IMR-90 (cell line): ENCODE measurements around the gene PIEZO1. TPM values are rescaled to one million over a fixed set of nuclear protein-coding genes. Genes with fewer than 3 reads are reported as not detected.

Source experiments
- ATAC-seq: fragments of 200-7000 bp; cut with Tn5 transposase; 2 replicates; pipeline ENCODE4 v1.9.1; 2020; ENCODE audit warnings: low read depth, mild to moderate bottlenecking, moderate library complexity
- BruUV-seq: library from RNA; stranded (reverse); fragments of 400-500 nt; replicated peaks from 2 replicates; lab custom pipeline; 2021; lab: Mats Ljungman, UMichigan
- CTCF ChIA-PET: fragments of 300-600 bp; formaldehyde crosslinking; extraction: SDS; loops from one replicate; lab custom pipeline; 2021; ENCODE audit warnings: antibody characterized with exemption; lab: Yijun Ruan, JAX
- POLR2A ChIA-PET: fragments of 300-600 bp; sonication (Branson Sonifier 250); formaldehyde crosslinking; loops from one replicate; lab custom pipeline; 2022; ENCODE audit warnings: antibody characterized with exemption; ENCODE audit not compliant: unreplicated experiment; lab: Charles Lee
- DNase-seq: peaks from one replicate; pipeline ENCODE4 v3.0.0; 2013
- H2AFZ ChIP-seq: replicated peaks from 2 replicates; pipeline ENCODE3; 2013; ENCODE audit warnings: low read length, mild to moderate bottlenecking; ENCODE audit not compliant: poor library complexity
- H2AK5ac ChIP-seq: 2 replicates; pipeline ENCODE4 v1.6.1; 2013; ENCODE audit warnings: low read depth, low read length, inconsistent platforms
- H2AK9ac ChIP-seq: replicated peaks from 2 replicates; pipeline ENCODE3; 2013; ENCODE audit warnings: mild to moderate bottlenecking, low read depth, low read length, moderate library complexity; ENCODE audit not compliant: poor library complexity
- H2BK120ac ChIP-seq: 2 replicates; pipeline ENCODE4 v1.6.1; 2013; ENCODE audit warnings: low read depth, low read length, inconsistent platforms
- H2BK15ac ChIP-seq: 3 replicates; pipeline ENCODE4 v1.6.1; 2013; ENCODE audit warnings: low read depth, low read length, inconsistent platforms
- H2BK20ac ChIP-seq: 2 replicates; pipeline ENCODE4 v1.6.1; 2013; ENCODE audit warnings: low read depth, mild to moderate bottlenecking, inconsistent platforms, low read length, moderate library complexity
- H2BK5ac ChIP-seq: 2 replicates; pipeline ENCODE4 v1.6.1; 2013; ENCODE audit warnings: mild to moderate bottlenecking, low read depth, low read length, inconsistent platforms; ENCODE audit not compliant: poor library complexity, severe bottlenecking
- H3K14ac ChIP-seq: replicated peaks from 2 replicates; pipeline ENCODE4 v1.6.1; 2013; ENCODE audit warnings: low read depth, low read length, inconsistent platforms
- H3K18ac ChIP-seq: 2 replicates; pipeline ENCODE4 v1.6.1; 2013; ENCODE audit warnings: low read depth, low read length, control low read depth
- H3K23ac ChIP-seq: 2 replicates; pipeline ENCODE4 v1.6.1; 2013; ENCODE audit warnings: low read depth, low read length, inconsistent platforms
- H3K27ac ChIP-seq: 2 replicates; pipeline ENCODE4 v1.5.1; 2013; ENCODE audit warnings: mild to moderate bottlenecking, control low read depth, low read length; ENCODE audit not compliant: insufficient read depth
- H3K27me3 ChIP-seq: 2 replicates; pipeline ENCODE4 v1.6.1; 2013; ENCODE audit warnings: low read length; ENCODE audit not compliant: control insufficient read depth, insufficient read depth
- H3K36me3 ChIP-seq: 2 replicates; pipeline ENCODE4 v1.6.1; 2013; ENCODE audit warnings: low read length, mixed read lengths; ENCODE audit not compliant: control insufficient read depth, insufficient read depth
- H3K4ac ChIP-seq: 2 replicates; pipeline ENCODE4 v1.6.1; 2013; ENCODE audit warnings: low read depth, low read length, inconsistent platforms
- H3K4me1 ChIP-seq: 2 replicates; pipeline ENCODE4 v1.6.1; 2013; ENCODE audit warnings: low read length, mixed read lengths; ENCODE audit not compliant: control insufficient read depth, insufficient read depth
- H3K4me2 ChIP-seq: 2 replicates; pipeline ENCODE4 v1.6.1; 2013; ENCODE audit warnings: low read depth, mild to moderate bottlenecking, control low read depth, low read length, moderate library complexity
- H3K4me3 ChIP-seq: 2 replicates; pipeline ENCODE4 v1.5.1; 2013; ENCODE audit warnings: low read depth, mild to moderate bottlenecking, control low read depth, low read length, moderate library complexity; ENCODE audit not compliant: insufficient read depth
- H3K56ac ChIP-seq: 2 replicates; pipeline ENCODE4 v1.6.1; 2013; ENCODE audit warnings: low read length, inconsistent platforms; ENCODE audit not compliant: insufficient read depth; ENCODE audit errors: extremely low read depth
- H3K79me1 ChIP-seq, 2 experiments: 2 replicates each; pipeline ENCODE4 v1.6.1; 2013; ENCODE audit warnings: low read length in 2 of 2, inconsistent platforms in 1 of 2, low read depth in 1 of 2
- H3K9ac ChIP-seq: 2 replicates; pipeline ENCODE4 v1.6.1; 2013; ENCODE audit warnings: low read depth, low read length, control low read depth
- H3K9me1 ChIP-seq: 2 replicates; pipeline ENCODE4 v1.6.1; 2013; ENCODE audit warnings: low read length, inconsistent platforms; ENCODE audit not compliant: insufficient read depth
- H3K9me3 ChIP-seq: 2 replicates; pipeline ENCODE4 v1.6.1; 2013; ENCODE audit warnings: low read length; ENCODE audit not compliant: control insufficient read depth, insufficient read depth
- H4K20me1 ChIP-seq: 2 replicates; pipeline ENCODE4 v1.6.1; 2013; ENCODE audit warnings: low read length, inconsistent platforms; ENCODE audit not compliant: insufficient read depth
- H4K5ac ChIP-seq: 2 replicates; pipeline ENCODE4 v1.6.1; 2013; ENCODE audit warnings: mild to moderate bottlenecking, low read depth, low read length, control low read depth
- H4K8ac ChIP-seq, 2 experiments: 2 replicates each; pipeline ENCODE4 v1.6.1; 2013; ENCODE audit warnings: low read depth in 2 of 2, low read length in 2 of 2, control low read depth in 1 of 2, inconsistent platforms in 1 of 2
- H4K91ac ChIP-seq: 2 replicates; pipeline ENCODE4 v1.6.1; 2013; ENCODE audit warnings: low read depth, low read length, inconsistent platforms; ENCODE audit not compliant: insufficient read depth
- BHLHE40 ChIP-seq: fragments of 150-350 bp; IDR thresholded peaks from 2 replicates; pipeline ENCODE4 v1.6.1; 2016; ENCODE audit warnings: mild to moderate bottlenecking, low read depth, low read length
- CEBPB ChIP-seq: IDR thresholded peaks from 2 replicates; pipeline ENCODE4 v1.6.1; 2012; ENCODE audit warnings: low read depth, low read length, improper control_type of control experiment
- CHD1 ChIP-seq: IDR thresholded peaks from 2 replicates; pipeline ENCODE4 v1.6.1; 2012; ENCODE audit warnings: low read depth, low read length, improper control_type of control experiment
- CTCF ChIP-seq: conservative IDR thresholded peaks from 2 replicates; pipeline ENCODE4 v1.5.1; 2012; ENCODE audit warnings: mild to moderate bottlenecking, low read depth, low read length, improper control_type of control experiment
- FOS ChIP-seq: fragments of 150-350 bp; IDR thresholded peaks from 2 replicates; pipeline ENCODE4 v1.6.1; 2016; ENCODE audit warnings: low read depth, low read length
- MAFK ChIP-seq: IDR thresholded peaks from 2 replicates; pipeline ENCODE4 v1.6.1; 2012; ENCODE audit warnings: low read depth, low read length, improper control_type of control experiment
- MAZ ChIP-seq: IDR thresholded peaks from 2 replicates; pipeline ENCODE4 v1.6.1; 2012; ENCODE audit warnings: low read depth, mild to moderate bottlenecking, low read length, improper control_type of control experiment, moderate library complexity, borderline replicate concordance
- MXI1 ChIP-seq: IDR thresholded peaks from 2 replicates; pipeline ENCODE4 v1.6.1; 2012; ENCODE audit warnings: low read depth, mild to moderate bottlenecking, low read length, moderate library complexity, borderline replicate concordance
- POLR2A ChIP-seq: IDR thresholded peaks from 2 replicates; pipeline ENCODE4 v1.6.1; 2012; ENCODE audit warnings: mild to moderate bottlenecking, low read depth, low read length
- RAD21 ChIP-seq: IDR thresholded peaks from 2 replicates; pipeline ENCODE4 v1.6.1; 2012; ENCODE audit warnings: low read length, improper control_type of control experiment
- RCOR1 ChIP-seq: IDR thresholded peaks from 2 replicates; pipeline ENCODE4 v1.6.1; 2012; ENCODE audit warnings: mild to moderate bottlenecking, low read length, improper control_type of control experiment; ENCODE audit not compliant: insufficient replicate concordance
- RFX5 ChIP-seq: IDR thresholded peaks from 2 replicates; pipeline ENCODE4 v1.8.0; 2012; ENCODE audit warnings: low read depth, mild to moderate bottlenecking, low read length, moderate library complexity
- SMC3 ChIP-seq: fragments of 150-350 bp; IDR thresholded peaks from 2 replicates; pipeline ENCODE4 v1.6.1; 2016; ENCODE audit warnings: low read depth, mild to moderate bottlenecking, antibody characterized with exemption, low read length, moderate library complexity
- WGBS, 2 experiments: methylation state at CpG; one replicate each; pipeline versions ENCODE4 v1.1.5 to v1.1.7; 2013; ENCODE audit warnings: missing lambda C conversion rate in 2 of 2; ENCODE audit not compliant: insufficient read length in 1 of 2; ENCODE audit errors: extremely low coverage in 2 of 2; 5-methylcytosine and 5-hydroxymethylcytosine counted together
- dilution Hi-C: fragments of 300-500 bp; cut with HindIII; formaldehyde crosslinking; loops from one replicate; pipeline ENCODE4 v1.14.3; 2018; ENCODE audit warnings: low sequenced_read_pairs; ENCODE audit not compliant: unreplicated experiment
- in situ Hi-C: fragments of 300-500 bp; cut with MboI; formaldehyde crosslinking; loops from 3 replicates; pipeline ENCODE4 v1.14.3; 2019; ENCODE audit warnings: low sequenced_read_pairs, inconsistent platforms, mixed read lengths
- intact Hi-C: fragments of 100-400 bp; cut with micrococcal nuclease; formaldehyde crosslinking; loops from 2 replicates; pipeline ENCODE4 v1.10.0; 2022
- polyA plus RNA-seq, 3 experiments: library from polyadenylated mRNA; depleted of rRNA; stranded (reverse); fragments of >200 nt; gene quantifications; 2 replicates each; pipeline ENCODE4 v1.2.3, GENCODE V29; 2012; ENCODE audit warnings: low replicate concordance in 1 of 3
- total RNA-seq: library from RNA; depleted of rRNA; stranded (reverse); fragments of >200 nt; gene quantifications from 2 replicates; pipeline ENCODE4 v1.2.3, GENCODE V29; 2012
- TF ChIP-seq, protein P1 (sequence below): fragments of 150-350 bp; IDR thresholded peaks from 2 replicates; pipeline ENCODE4 v1.6.1; 2016; ENCODE audit warnings: low read depth, mild to moderate bottlenecking, low read length, moderate library complexity, borderline replicate concordance
- TF ChIP-seq, protein P2 (sequence below): fragments of 150-350 bp; IDR thresholded peaks from 2 replicates; pipeline ENCODE4 v1.6.1; 2017; ENCODE audit warnings: mild to moderate bottlenecking, antibody characterized with exemption, low read length, low read depth

The PIEZO1 gene
- total and polyA plus RNA-seq, 2 of the 4 experiments (the other 2 are of a cell fraction) = 36.2 to 372 TPM

DNA sequence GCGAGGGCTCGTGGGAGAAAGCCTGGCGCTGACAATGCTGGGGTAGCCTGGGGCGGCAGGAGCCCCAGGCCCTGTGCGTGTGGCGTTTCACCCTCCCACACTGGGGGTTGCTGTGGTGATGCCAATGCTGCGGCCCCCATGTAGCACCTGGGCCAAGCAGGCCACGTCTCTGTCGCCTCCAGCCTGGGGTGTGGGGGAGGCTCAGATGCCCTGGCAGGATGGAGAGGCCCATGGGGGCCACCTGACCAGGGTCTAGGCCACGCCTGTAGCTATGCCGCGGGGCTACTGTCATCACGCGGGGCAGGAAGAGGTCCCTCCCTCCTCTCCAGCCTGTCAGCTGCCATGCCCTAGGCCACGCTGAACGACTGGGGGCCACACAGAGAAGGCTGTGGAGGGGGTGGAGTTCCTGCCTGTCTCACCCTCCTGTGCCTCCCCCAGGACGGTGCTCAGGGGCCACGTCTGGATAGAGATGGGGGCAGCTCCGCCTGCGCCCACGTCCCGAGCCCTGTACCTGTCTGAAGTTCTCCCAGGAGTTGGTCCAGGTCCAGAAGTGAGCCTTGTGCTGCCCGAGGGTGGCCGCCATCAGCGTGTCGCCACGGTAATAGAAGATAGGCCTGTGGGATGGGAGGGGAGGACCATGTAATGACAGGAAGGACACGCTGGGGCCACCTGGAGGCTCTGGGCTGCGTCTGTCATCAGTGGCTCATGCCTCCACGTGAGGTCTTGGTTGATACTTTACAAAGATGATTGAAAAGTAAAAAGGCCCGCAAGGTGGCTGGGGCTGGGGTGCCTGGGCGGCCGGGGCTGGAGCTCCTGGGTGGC, 39.4 kb upstream of the PIEZO1 start:
- H2AK9ac ChIP-seq = no peak overlapping the region
- POLR2A ChIA-PET = no interaction called here
- TF ChIP-seq MAFK (no peak), SMC3 (no peak), MXI1 (no peak), RFX5 (no peak), CHD1 (no peak), RAD21 (no peak), FOS (no peak), POLR2A (no peak), CEBPB (no peak), CTCF (no peak), RCOR1 (no peak), MAZ (no peak), BHLHE40 (no peak)
- TF ChIP-seq, protein P1, sequence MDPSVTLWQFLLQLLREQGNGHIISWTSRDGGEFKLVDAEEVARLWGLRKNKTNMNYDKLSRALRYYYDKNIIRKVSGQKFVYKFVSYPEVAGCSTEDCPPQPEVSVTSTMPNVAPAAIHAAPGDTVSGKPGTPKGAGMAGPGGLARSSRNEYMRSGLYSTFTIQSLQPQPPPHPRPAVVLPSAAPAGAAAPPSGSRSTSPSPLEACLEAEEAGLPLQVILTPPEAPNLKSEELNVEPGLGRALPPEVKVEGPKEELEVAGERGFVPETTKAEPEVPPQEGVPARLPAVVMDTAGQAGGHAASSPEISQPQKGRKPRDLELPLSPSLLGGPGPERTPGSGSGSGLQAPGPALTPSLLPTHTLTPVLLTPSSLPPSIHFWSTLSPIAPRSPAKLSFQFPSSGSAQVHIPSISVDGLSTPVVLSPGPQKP = no peak
- TF ChIP-seq, protein P2, sequence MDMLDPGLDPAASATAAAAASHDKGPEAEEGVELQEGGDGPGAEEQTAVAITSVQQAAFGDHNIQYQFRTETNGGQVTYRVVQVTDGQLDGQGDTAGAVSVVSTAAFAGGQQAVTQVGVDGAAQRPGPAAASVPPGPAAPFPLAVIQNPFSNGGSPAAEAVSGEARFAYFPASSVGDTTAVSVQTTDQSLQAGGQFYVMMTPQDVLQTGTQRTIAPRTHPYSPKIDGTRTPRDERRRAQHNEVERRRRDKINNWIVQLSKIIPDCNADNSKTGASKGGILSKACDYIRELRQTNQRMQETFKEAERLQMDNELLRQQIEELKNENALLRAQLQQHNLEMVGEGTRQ = no peak

More for the DNA sequence above, 39.4 kb upstream of the PIEZO1 start:
- Histone ChIP-seq H3K14ac (no peak overlapping the region), H3K56ac (no peak overlapping the region), H2AFZ (no peak overlapping the region), H3K9ac (no peak overlapping the region), H3K18ac (no peak overlapping the region), H3K36me3 (peaks cover 29% of the 10 kb centered on the region), H4K8ac (no peak overlapping the region), H2AK5ac (no peak overlapping the region), H3K4me2 (no peak overlapping the region), H3K27me3 (no peaks in the 10 kb centered on the region), H3K9me3 (no peaks in the 10 kb centered on the region), H3K4me3 (no peak overlapping the region), H3K9me1 (no peaks in the 10 kb centered on the region), H3K4me1 (no peaks in the 10 kb centered on the region), H2BK120ac (no peak overlapping the region), H3K27ac (no peak overlapping the region), H2BK20ac (no peak overlapping the region), H2BK5ac (no peak overlapping the region), H2BK15ac (no peak overlapping the region), H4K5ac (no peak overlapping the region), H3K23ac (no peak overlapping the region), H3K4ac (no peak overlapping the region), H3K79me1 (no peaks in the 10 kb centered on the region), H4K20me1 (peaks cover 4% of the 10 kb centered on the region; the same call in 1 of the 2 replicates), H4K91ac (no peak overlapping the region)
- dilution Hi-C loops (no loop called here), intact Hi-C loops (no loop called here), in situ Hi-C loops (no loop called here)
- DNase-seq = no peak
- WGBS, 2 experiments = 80% methylated on average over 7 of the region's 33 CpGs; no CpG with 5 or more reads in 1 of the 2 experiments
- no TSS peak for BruUV-seq
- no peak for ATAC-seq
- CTCF ChIA-PET = no interaction called here
